Fibroblast of skin of back (primary cell): ENCODE measurements around the gene MAJIN.
"Not testable (repeated sequence)": the region's sequence is repeated elsewhere in the genome, so short reads cannot be mapped to it uniquely, and the experiment has no call there.

Source experiments
- DNase-seq: peaks from one replicate; pipeline ENCODE4 v3.0.0-alpha.2; 2013

MAJIN gene

GRCh38 chr11:64990222-64990923, 18.5 kb upstream of the MAJIN start:
- DNase-seq, result peak; percentile 45

- no peak for DNase-seq
Observed at GRCh38 chr11:64989416-64989815, 17.5 kb upstream of the MAJIN start.

GRCh38 chr11:64987998-64988854, 16.3 kb upstream of the MAJIN start:
- no peak for DNase-seq

- not testable (repeated sequence) for DNase-seq
Observed at GRCh38 chr11:64983339-64983738, 11.4 kb upstream of the MAJIN start.

- no peak for DNase-seq
Observed at GRCh38 chr11:64976651-64977050, 4.7 kb upstream of the MAJIN start.

- no peak for DNase-seq
Observed at GRCh38 chr11:64974124-64974523, 2.2 kb upstream of the MAJIN start.

- no peak for DNase-seq
Observed at GRCh38 chr11:64970731-64971151, 1.2 kb downstream of the MAJIN start.

- peak; percentile 85 for DNase-seq
Observed at GRCh38 chr11:64969209-64969608, 2.7 kb downstream of the MAJIN start.

GRCh38 chr11:64967375-64967774, 4.5 kb downstream of the MAJIN start:
- DNase-seq, result no peak

GRCh38 chr11:64963072-64963631, 8.8 kb downstream of the MAJIN start:
- no peak for DNase-seq

- DNase-seq, result no peak
Observed at GRCh38 chr11:64960719-64961118, 11.2 kb downstream of the MAJIN start.

- no peak for DNase-seq
Observed at GRCh38 chr11:64959498-64959897, 12.4 kb downstream of the MAJIN start.

- DNase-seq, result no peak
Observed at GRCh38 chr11:64954201-64954600, 17.7 kb downstream of the MAJIN start.

GRCh38 chr11:64951529-64951928, 20.4 kb downstream of the MAJIN start:
- no peak for DNase-seq

- DNase-seq, result no peak
Observed at GRCh38 chr11:64947208-64947814, 24.6 kb downstream of the MAJIN start.

GRCh38 chr11:64936539-64936938, 35.4 kb downstream of the MAJIN start:
- no peak for DNase-seq

- DNase-seq, result peak; percentile 28
Observed at GRCh38 chr11:64935359-64936081, 36.4 kb downstream of the MAJIN start, which contains the start of gene GPHA2. GPHA2 (minus strand) TSS chr11:64935893; CDS start chr11:64935460, 433 bp downstream.

- DNase-seq, result no peak
Observed at GRCh38 chr11:64934682-64935358, 37.1 kb downstream of the MAJIN start.

GRCh38 chr11:64933935-64934681, 37.8 kb downstream of the MAJIN start:
- DNase-seq, result no peak

- no peak for DNase-seq
Observed at GRCh38 chr11:64933213-64933934, 38.5 kb downstream of the MAJIN start.
